Thymus (tissue), 11 donors: ENCODE measurements around the gene STARD7. TPM values are rescaled to one million over a fixed set of nuclear protein-coding genes. Genes with fewer than 3 reads are reported as not detected.

Source experiments
- DNase-seq, 9 donors: peaks; one replicate each; pipeline ENCODE4 v3.0.0-alpha.2; 2013; ENCODE audit warnings: low spot score in 9 of 9, low read depth in 6 of 9, missing footprints in 1 of 9
- H3K27ac ChIP-seq, 2 donors: one replicate each; pipeline ENCODE4 v1.5.1; 2013; ENCODE audit warnings: control low read depth in 1 of 2, low read depth in 1 of 2, low read length in 1 of 2, mild to moderate bottlenecking in 1 of 2, moderate library complexity in 1 of 2
- H3K27me3 ChIP-seq, 2 donors: one replicate each; pipeline ENCODE4 v1.5.1; 2013; ENCODE audit warnings: low read length in 1 of 2; ENCODE audit not compliant: control insufficient read depth in 2 of 2, insufficient read depth in 1 of 2
- H3K36me3 ChIP-seq, 2 donors: one replicate each; pipeline ENCODE4 v1.5.1; 2013; ENCODE audit warnings: low read length in 1 of 2, mild to moderate bottlenecking in 1 of 2, moderate library complexity in 1 of 2; ENCODE audit not compliant: control insufficient read depth in 2 of 2, insufficient read depth in 2 of 2
- H3K4me1 ChIP-seq, 2 donors: one replicate each; pipeline ENCODE4 v1.5.1; 2013; ENCODE audit warnings: low read length in 2 of 2; ENCODE audit not compliant: control insufficient read depth in 2 of 2, insufficient read depth in 2 of 2
- H3K4me3 ChIP-seq, 2 donors: one replicate each; pipeline ENCODE4 v1.5.1; 2013; ENCODE audit warnings: low read length in 2 of 2, control low read depth in 1 of 2, mild to moderate bottlenecking in 1 of 2
- H3K9me3 ChIP-seq, 2 donors: one replicate each; pipeline ENCODE4 v1.5.1; 2013; ENCODE audit warnings: low read length in 1 of 2, mild to moderate bottlenecking in 1 of 2; ENCODE audit not compliant: control insufficient read depth in 2 of 2, insufficient read depth in 1 of 2
- WGBS: extraction: QIAGEN DNeasy Blood & Tissue Kit; methylation state at CpG from one replicate; pipeline ENCODE4 v1.1.7; 2013; 5-methylcytosine and 5-hydroxymethylcytosine counted together
- polyA plus RNA-seq: library from polyadenylated mRNA; stranded (reverse); fragments of 200-250 nt; gene quantifications from one replicate; pipeline ENCODE4 v1.2.3, GENCODE V29; 2013
- total RNA-seq: library from RNA; stranded (reverse); fragments of 120-200 nt; gene quantifications from one replicate; pipeline ENCODE4 v1.2.4, GENCODE V29; 2013
- donor health status: healthy.

STARD7 gene
- total and polyA plus RNA-seq, 2 donors: 69.5 to 94.5 TPM

GRCh38 chr2:96207073-96207773 lies 1.4 kb downstream of the STARD7 start:
- 44% methylated on average over 11 of the region's 11 CpGs for WGBS

GRCh38 chr2:96205888-96206287 lies 2.7 kb downstream of the STARD7 start:
- Histone ChIP-seq H3K9me3 (no peaks in the 10 kb centered on the region), H3K4me3 (no peak overlapping the region), H3K36me3 (peaks cover 0 to 2% of the 10 kb centered on the region in 2 donors), H3K4me1 (peaks cover 20 to 24% of the 10 kb centered on the region in 2 donors), H3K27me3 (no peaks in the 10 kb centered on the region), H3K27ac (no peak overlapping the region)
- no peak for DNase-seq

More at GRCh38 chr2:96207073-96207773, 1.4 kb downstream of the STARD7 start:
- Histone ChIP-seq H3K4me1 (peaks cover 20 to 24% of the 10 kb centered on the region in 2 donors), H3K36me3 (no peaks in the 10 kb centered on the region), H3K9me3 (no peaks in the 10 kb centered on the region), H3K27ac (peak overlapping the region; percentile 94 to 95), H3K27me3 (no peaks in the 10 kb centered on the region), H3K4me3 (peak overlapping the region; percentile 59 to 93)
- peak in 2 of 9 donors; percentile 20 to 27 for DNase-seq

- WGBS: 76% methylated on average over 6 of the region's 6 CpGs
- no peaks in the 10 kb centered on the region for H3K27me3 ChIP-seq
- H3K9me3 ChIP-seq: no peaks in the 10 kb centered on the region
- DNase-seq: no peak
- no peak overlapping the region for H3K4me3 ChIP-seq
- peak overlapping the region; percentile 31 to 54 for H3K27ac ChIP-seq
- H3K36me3 ChIP-seq: peaks cover 0 to 2% of the 10 kb centered on the region in 2 donors
- H3K4me1 ChIP-seq: peaks cover 20 to 24% of the 10 kb centered on the region in 2 donors
Measured at GRCh38 chr2:96204836-96205624, 3.6 kb downstream of the STARD7 start.

- H3K27ac ChIP-seq: peak overlapping the region in 1 of 2 donors; percentile 6
- 86% methylated on average over 9 of the region's 9 CpGs for WGBS
- H3K4me1 ChIP-seq: peaks cover 15 to 18% of the 10 kb centered on the region in 2 donors
- H3K27me3 ChIP-seq: no peaks in the 10 kb centered on the region
- no peak for DNase-seq
- H3K9me3 ChIP-seq: no peaks in the 10 kb centered on the region
- H3K4me3 ChIP-seq: no peak overlapping the region
- peaks cover 0 to 2% of the 10 kb centered on the region in 2 donors for H3K36me3 ChIP-seq
Measured at GRCh38 chr2:96203130-96204028, 5.2 kb downstream of the STARD7 start.

GRCh38 chr2:96202152-96202854 lies 6.3 kb downstream of the STARD7 start:
- DNase-seq: no peak
- peaks cover 0 to 2% of the 10 kb centered on the region in 2 donors for H3K36me3 ChIP-seq
- peaks cover 12 to 16% of the 10 kb centered on the region in 2 donors for H3K4me1 ChIP-seq
- no peaks in the 10 kb centered on the region for H3K9me3 ChIP-seq
- H3K27ac ChIP-seq: no peak overlapping the region
- no peak overlapping the region for H3K4me3 ChIP-seq
- no peaks in the 10 kb centered on the region for H3K27me3 ChIP-seq
- 94% methylated on average over 4 of the region's 4 CpGs for WGBS

- no peak overlapping the region for H3K4me3 ChIP-seq
- DNase-seq: no peak
- no peaks in the 10 kb centered on the region for H3K9me3 ChIP-seq
- H3K36me3 ChIP-seq: peaks cover 0 to 2% of the 10 kb centered on the region in 2 donors
- no peaks in the 10 kb centered on the region for H3K27me3 ChIP-seq
- 92% methylated on average over 5 of the region's 5 CpGs for WGBS
- H3K27ac ChIP-seq: no peak overlapping the region
- peaks cover 8 to 12% of the 10 kb centered on the region in 2 donors for H3K4me1 ChIP-seq
Measured at GRCh38 chr2:96201338-96201737, 7.3 kb downstream of the STARD7 start.

- H3K27me3 ChIP-seq: no peaks in the 10 kb centered on the region
- H3K4me3 ChIP-seq: no peak overlapping the region
- peaks cover 12 to 13% of the 10 kb centered on the region in 2 donors for H3K36me3 ChIP-seq
- no peak for DNase-seq
- H3K4me1 ChIP-seq: peaks cover 0 to 5% of the 10 kb centered on the region in 2 donors
- no peaks in the 10 kb centered on the region for H3K9me3 ChIP-seq
- 99% methylated on average over 2 of the region's 2 CpGs for WGBS
- no peak overlapping the region for H3K27ac ChIP-seq
Measured at GRCh38 chr2:96198921-96199320, 9.7 kb downstream of the STARD7 start.

GRCh38 chr2:96197546-96198255 lies 10.9 kb downstream of the STARD7 start:
- H3K36me3 ChIP-seq: peaks cover 17 to 22% of the 10 kb centered on the region in 2 donors
- no peaks in the 10 kb centered on the region for H3K27me3 ChIP-seq
- no peaks in the 10 kb centered on the region for H3K4me1 ChIP-seq
- H3K4me3 ChIP-seq: no peak overlapping the region
- no peaks in the 10 kb centered on the region for H3K9me3 ChIP-seq
- DNase-seq: no peak
- 98% methylated on average over 5 of the region's 5 CpGs for WGBS
- H3K27ac ChIP-seq: no peak overlapping the region
